T-helper 1 cell treated with Interleukin-12 subunit alpha and Interleukin-12 subunit beta and Interleukin-4 antibody, amounts not matched to agents 30 μg/mL and 1 μg/mL, for 36 hours (primary cell): ENCODE results near the gene ELAVL1.

Source experiments
- H3K27ac Mint-ChIP-seq: one replicate; pipeline ENCODE4 v1.8.0; 2021; ENCODE audit warnings: mild to moderate bottlenecking, mixed read lengths
- H3K27me3 Mint-ChIP-seq: one replicate; pipeline ENCODE4 v1.8.0; 2021; ENCODE audit warnings: low read depth, mixed read lengths
- H3K36me3 Mint-ChIP-seq: one replicate; pipeline ENCODE4 v1.8.0; 2021; ENCODE audit warnings: low read depth, mixed read lengths
- H3K4me1 Mint-ChIP-seq: one replicate; pipeline ENCODE4 v1.8.0; 2021; ENCODE audit warnings: low read depth, mixed read lengths
- H3K4me3 Mint-ChIP-seq: one replicate; pipeline ENCODE4 v1.8.0; 2021; ENCODE audit warnings: mild to moderate bottlenecking, moderate library complexity, mixed read lengths
- H3K9me3 Mint-ChIP-seq: one replicate; pipeline ENCODE4 v1.8.0; 2021; ENCODE audit warnings: mixed read lengths

ELAVL1 gene

GRCh38 chr19:7908742-7909461 is 96.5 kb downstream of the ELAVL1 start:
- no peaks in the 10 kb centered on the region for H3K9me3 Mint-ChIP-seq
- H3K27me3 Mint-ChIP-seq, result no peaks in the 10 kb centered on the region
- no peak overlapping the region for H3K27ac Mint-ChIP-seq
- H3K4me3 Mint-ChIP-seq, result no peak overlapping the region
- H3K4me1 Mint-ChIP-seq, result peaks cover 12% of the 10 kb centered on the region
- peaks cover 18% of the 10 kb centered on the region for H3K36me3 Mint-ChIP-seq
